DMS 273 treated with DMSO at 0.1 percent for 48 hours (cell line): ENCODE results near the gene KIAA1755.

Experiments
- DNase-seq: peaks from one replicate; lab custom pipeline; 2025; lab: John Stamatoyannopoulos, UW

KIAA1755 gene

GRCh38 chr20:38203981-38204357, 56.6 kb downstream of the KIAA1755 start:
- DNase-seq: no peak

GRCh38 chr20:38203337-38203980, 57.1 kb downstream of the KIAA1755 start:
- no peak for DNase-seq

- no peak for DNase-seq
Observed at GRCh38 chr20:38202982-38203293, 57.6 kb downstream of the KIAA1755 start.

GRCh38 chr20:38202153-38202981, 58.2 kb downstream of the KIAA1755 start:
- no peak for DNase-seq

GRCh38 chr20:38201356-38201755, 59.2 kb downstream of the KIAA1755 start:
- no peak for DNase-seq

- no peak for DNase-seq
Observed at GRCh38 chr20:38200646-38201045, 59.9 kb downstream of the KIAA1755 start.

GRCh38 chr20:38199501-38200390, 60.8 kb downstream of the KIAA1755 start:
- no peak for DNase-seq

- DNase-seq: no peak
Observed at GRCh38 chr20:38198238-38198861, 62.2 kb downstream of the KIAA1755 start.

- no peak for DNase-seq
Observed at GRCh38 chr20:38197619-38198018, 62.9 kb downstream of the KIAA1755 start.

DNA sequence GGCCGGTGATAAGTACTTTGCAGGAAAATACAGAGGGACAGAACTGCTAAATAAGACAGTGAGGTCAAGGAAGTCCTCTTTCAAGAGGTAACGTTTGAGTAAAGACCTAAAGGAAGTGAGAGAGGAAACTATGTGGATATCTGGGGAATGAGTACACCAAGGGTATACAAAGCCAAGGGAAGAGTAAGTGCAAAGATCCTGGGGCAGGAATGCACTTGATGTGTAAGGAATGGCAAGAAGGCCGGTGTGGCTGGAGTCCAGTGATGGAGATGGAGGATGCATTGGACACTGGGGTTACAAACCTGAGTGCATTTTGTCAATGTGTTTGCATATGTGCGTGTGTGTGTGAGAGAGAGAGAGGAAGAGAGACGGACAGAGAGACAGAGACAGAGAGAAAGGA, 63.3 kb downstream of the KIAA1755 start:
- no peak for DNase-seq

DNA sequence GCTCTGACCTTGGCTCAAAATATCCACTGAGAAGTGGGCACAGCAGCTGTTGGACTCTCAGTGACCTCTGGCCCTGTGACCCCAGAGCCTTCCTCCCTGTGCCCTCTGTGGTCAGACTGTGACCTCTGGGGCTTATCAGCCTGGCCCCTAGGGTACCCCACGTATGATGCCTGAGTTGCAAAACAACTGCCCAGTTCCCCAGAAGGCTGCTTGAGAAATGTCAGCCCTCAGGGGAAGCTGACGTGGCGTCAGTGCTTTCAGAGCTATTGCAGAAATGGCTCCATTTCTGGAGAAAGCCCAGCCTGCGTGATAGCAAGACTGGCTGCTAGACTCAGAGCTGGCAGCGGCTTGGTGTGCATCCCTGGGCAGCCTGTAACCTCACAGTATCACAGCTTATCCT, 63.9 kb downstream of the KIAA1755 start:
- no peak for DNase-seq

DNA sequence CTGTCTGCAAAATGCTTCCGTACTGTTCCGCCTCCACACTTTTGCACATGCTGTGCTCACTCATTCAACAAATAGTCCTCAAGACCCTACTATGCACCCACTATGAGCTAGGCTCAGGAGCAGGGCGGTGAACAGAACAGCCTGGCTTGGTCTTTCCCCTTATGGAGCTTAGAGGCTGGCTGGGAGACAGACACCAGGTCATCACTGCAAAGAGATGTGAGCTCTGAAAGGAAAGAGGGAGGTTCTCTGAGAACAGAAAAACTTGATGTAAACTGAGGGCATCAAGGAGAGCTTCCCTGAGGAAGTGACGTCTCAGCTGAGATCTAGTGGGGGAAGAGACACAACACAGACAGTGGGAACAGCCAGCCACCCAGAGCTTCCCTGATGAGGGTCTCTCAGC, 64.5 kb downstream of the KIAA1755 start:
- DNase-seq: no peak

- DNase-seq: no peak
Observed at GRCh38 chr20:38195521-38195920, 65.0 kb downstream of the KIAA1755 start.

GRCh38 chr20:38194971-38195504, 65.5 kb downstream of the KIAA1755 start:
- no peak for DNase-seq

DNA sequence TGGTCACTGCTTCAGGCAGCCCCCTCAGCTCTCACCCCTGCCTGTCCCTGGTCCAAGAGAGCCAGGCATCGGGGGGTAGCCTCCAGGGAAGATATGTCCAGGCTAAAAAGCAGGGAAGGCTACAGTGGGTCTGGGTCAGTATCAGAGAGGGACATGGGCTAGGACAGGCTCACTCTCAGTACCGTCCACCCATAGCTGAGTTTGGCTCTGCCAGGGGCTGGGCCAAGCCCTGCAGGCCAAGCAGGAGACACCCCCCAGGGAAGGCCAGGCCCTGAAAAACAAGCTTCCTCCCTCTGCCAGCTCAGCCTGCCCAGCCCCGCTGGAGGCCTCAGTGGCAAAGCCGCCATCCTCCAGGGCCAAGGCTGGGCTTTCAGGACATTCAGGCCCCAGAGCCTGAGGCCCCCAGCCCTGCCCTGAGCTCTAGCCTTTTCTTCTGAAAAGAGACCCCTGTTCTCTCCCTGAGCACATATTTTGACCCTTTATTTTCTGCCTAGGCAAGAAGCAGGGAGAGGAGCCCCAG, 66.9 kb downstream of the KIAA1755 start:
- no peak for DNase-seq

DNA sequence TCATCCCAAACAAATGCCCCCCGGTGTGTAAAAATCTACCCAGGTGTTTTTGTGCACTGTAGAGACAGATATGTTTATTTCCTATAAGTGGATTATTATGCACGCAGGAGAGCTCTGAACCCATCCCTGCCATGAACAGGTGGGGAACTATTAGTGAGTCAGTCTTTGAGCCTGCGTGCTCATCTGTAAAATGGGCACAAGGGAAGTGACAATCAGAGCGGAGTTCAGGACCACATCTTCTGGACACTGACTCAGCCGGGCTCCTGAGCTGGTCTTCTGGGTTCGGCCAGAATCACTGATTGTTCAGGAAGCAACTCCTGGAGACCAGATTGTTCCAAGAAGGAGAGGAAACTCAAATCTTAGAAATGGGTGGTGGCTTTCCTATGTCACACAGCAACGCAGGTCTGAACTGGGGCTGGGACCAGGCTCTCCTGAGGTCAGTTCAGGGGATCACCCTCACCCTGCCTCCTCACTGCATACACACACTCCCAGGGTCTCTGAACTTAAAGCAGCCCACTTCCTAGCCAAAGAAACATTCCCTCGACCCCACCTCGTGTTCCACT, 68.1 kb downstream of the KIAA1755 start:
- DNase-seq: no peak

DNA sequence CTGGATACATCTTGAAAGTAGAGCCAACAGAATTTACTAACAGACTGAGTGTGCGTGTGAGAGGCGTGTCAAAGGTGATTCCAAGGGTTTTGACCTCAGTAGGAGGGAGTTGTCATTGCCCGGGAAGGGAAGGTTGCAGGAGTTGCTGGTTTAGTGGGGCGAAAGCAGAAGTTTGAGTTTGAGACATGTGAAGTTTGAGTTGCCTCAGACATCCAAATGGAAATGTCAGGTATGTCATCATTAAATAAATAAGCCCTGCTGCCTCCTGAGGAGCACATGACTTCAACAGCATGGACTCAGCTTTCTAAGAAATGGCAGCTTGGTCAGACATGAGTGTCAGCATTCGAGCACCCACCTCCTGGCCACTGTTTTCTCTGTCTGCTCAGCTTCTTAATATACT, 68.9 kb downstream of the KIAA1755 start:
- no peak for DNase-seq

DNA sequence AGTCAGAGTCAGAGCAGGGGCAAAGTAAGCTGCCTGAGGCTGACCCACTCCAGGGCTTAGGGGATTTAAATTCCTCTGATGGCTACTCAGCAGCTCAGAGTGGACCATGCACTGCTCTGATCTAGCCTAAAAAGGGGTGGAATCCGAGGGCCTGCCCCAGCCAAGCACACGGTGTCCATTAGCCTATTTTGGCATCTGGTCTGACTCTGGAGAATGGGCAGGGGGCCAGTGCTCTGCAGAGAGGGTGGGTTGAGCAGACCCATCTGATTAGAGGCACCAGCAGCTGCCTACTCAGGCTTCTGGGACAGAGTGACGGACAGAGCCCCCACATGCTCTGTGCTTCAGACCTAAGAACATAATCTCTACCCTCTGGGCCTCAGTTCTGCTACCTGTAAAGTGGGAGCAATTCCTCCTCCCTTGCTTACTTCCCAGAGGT, 69.6 kb downstream of the KIAA1755 start:
- peak; percentile 22 for DNase-seq

DNA sequence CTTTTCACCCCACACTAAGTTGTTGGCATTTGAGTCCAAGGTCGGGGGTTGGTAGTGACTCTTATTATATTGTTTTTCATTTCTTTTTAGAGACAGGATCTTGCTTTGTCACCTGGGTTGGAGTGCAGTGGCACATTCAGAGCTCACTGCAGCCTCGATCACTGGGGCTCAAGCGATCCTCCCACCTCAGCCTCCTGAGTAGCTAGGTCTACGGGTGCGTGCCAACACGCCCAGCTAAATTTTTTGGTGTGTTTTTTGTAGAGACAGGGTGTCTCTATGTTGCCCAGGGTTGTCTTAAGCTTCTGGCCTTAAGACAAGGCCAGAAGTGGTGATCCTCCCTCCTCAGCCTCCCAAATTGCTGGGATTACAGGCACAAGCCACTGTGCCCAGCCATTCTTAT, 70.4 kb downstream of the KIAA1755 start:
- no peak for DNase-seq

GRCh38 chr20:38187517-38187916, 73.0 kb downstream of the KIAA1755 start:
- DNase-seq: no peak

- no peak for DNase-seq
Observed at GRCh38 chr20:38186788-38187221, 73.7 kb downstream of the KIAA1755 start.
